ENCODE measurements around the gene PGM5.

Gene PGM5

DNA sequence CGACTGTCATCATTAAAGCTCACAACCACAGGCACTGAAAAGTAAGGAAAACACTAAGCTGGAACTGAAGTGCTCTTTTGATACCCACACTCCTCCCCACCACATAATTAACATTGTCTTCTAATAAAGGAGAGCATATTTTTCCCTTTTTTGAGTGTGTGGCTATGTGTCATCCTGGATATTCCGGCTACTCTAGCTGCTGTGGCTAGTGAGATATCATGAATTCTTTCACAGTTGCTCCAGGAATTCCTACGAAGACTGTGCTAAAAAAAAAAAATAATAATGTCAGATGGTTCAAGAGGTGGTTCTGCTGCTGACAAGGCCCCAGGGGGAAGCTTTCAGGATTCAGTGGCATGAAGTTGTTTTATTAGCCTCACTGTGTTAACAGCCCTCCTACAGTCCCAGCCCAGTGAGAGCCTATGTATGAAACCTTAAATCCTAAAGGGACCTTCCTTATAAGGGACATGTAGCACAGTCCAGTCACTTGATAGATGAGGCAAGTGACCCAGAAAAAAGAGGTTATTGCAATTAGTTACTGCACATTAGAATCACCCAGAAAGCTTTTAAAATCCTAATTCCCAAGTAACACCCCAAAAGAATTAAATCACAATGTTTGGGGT lies 137.7 kb downstream of the PGM5 start:
- TF ChIP-seq, protein P1, sequence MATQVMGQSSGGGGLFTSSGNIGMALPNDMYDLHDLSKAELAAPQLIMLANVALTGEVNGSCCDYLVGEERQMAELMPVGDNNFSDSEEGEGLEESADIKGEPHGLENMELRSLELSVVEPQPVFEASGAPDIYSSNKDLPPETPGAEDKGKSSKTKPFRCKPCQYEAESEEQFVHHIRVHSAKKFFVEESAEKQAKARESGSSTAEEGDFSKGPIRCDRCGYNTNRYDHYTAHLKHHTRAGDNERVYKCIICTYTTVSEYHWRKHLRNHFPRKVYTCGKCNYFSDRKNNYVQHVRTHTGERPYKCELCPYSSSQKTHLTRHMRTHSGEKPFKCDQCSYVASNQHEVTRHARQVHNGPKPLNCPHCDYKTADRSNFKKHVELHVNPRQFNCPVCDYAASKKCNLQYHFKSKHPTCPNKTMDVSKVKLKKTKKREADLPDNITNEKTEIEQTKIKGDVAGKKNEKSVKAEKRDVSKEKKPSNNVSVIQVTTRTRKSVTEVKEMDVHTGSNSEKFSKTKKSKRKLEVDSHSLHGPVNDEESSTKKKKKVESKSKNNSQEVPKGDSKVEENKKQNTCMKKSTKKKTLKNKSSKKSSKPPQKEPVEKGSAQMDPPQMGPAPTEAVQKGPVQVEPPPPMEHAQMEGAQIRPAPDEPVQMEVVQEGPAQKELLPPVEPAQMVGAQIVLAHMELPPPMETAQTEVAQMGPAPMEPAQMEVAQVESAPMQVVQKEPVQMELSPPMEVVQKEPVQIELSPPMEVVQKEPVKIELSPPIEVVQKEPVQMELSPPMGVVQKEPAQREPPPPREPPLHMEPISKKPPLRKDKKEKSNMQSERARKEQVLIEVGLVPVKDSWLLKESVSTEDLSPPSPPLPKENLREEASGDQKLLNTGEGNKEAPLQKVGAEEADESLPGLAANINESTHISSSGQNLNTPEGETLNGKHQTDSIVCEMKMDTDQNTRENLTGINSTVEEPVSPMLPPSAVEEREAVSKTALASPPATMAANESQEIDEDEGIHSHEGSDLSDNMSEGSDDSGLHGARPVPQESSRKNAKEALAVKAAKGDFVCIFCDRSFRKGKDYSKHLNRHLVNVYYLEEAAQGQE (IDR thresholded peaks at IDR 0.05; ENCODE audit: insufficient read depth in 1 of 2, low read depth in 2 of 2, low read length in 2 of 2), result no peak
- TF ChIP-seq FOXP2 (optimal IDR thresholded peaks at IDR 0.05; ENCODE audit: borderline replicate concordance, extremely low read depth, extremely low read length, insufficient read depth) (no peak), POLR2AphosphoS5 (IDR thresholded peaks at IDR 0.05; ENCODE audit: low read depth, low read length) (no peak), TAF1 (IDR thresholded peaks at IDR 0.05; ENCODE audit: borderline replicate concordance, insufficient read depth, low read length) (no peak)

DNA sequence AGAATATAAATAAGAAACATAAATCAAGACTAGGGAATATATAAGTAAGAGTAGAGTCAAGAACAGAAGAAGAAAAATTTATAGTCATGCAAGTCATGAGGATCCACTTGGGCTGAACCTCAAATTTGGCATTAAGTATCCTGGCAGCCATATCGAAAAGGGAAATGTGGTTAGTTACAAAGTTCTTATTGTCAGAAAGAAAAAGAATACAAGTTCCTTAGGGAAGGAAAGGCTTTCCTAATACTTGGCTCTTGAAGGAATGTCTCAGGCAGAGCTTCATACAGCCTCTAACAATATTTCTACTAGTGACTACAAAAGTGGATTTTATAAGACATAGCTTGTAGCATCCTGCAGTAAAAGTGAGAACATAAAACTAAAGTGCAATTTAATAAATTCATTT lies 138.8 kb downstream of the PGM5 start:
- no peak for TF ChIP-seq SIN3A (IDR thresholded peaks at IDR 0.05; ENCODE audit: borderline replicate concordance, insufficient read depth, low read length)
- TF ChIP-seq, protein P1 (IDR thresholded peaks at IDR 0.05; ENCODE audit: insufficient read depth in 1 of 2, low read depth in 2 of 2, low read length in 2 of 2), result no peak
- TF ChIP-seq FOXP2 (optimal IDR thresholded peaks at IDR 0.05; ENCODE audit: borderline replicate concordance, extremely low read depth, extremely low read length, insufficient read depth), result no peak
- no peak for TF ChIP-seq TAF1 (IDR thresholded peaks at IDR 0.05; ENCODE audit: borderline replicate concordance, insufficient read depth, low read length)
- TF ChIP-seq POLR2AphosphoS5 (IDR thresholded peaks at IDR 0.05; ENCODE audit: low read depth, low read length), result no peak

DNA sequence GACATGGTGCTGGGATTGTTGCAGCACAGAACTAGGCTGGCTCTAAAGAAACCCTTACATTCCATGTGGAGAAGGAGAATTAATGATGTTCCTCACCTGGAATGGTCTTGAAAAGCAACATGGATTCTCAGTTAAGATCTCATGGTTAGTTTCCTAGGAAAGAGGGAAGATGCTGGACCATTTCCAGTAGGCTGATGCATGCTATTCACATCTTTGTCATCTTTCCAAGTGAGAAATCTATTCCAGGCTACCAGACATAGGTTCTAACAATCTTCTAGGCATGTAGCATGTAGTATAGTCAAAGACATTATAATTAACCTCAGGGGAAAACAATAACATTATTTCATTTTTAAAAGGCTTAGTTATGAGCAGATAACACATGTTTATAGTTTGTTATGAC lies 139.9 kb downstream of the PGM5 start:
- TF ChIP-seq TAF1 (IDR thresholded peaks at IDR 0.05; ENCODE audit: borderline replicate concordance, insufficient read depth, low read length), result no peak
- no peak for TF ChIP-seq FOXP2 (optimal IDR thresholded peaks at IDR 0.05; ENCODE audit: borderline replicate concordance, extremely low read depth, extremely low read length, insufficient read depth)
- no peak for TF ChIP-seq SIN3A (IDR thresholded peaks at IDR 0.05; ENCODE audit: borderline replicate concordance, insufficient read depth, low read length)
- TF ChIP-seq, protein P1 (IDR thresholded peaks at IDR 0.05; ENCODE audit: insufficient read depth in 1 of 2, low read depth in 2 of 2, low read length in 2 of 2), result no peak
- no peak for TF ChIP-seq POLR2AphosphoS5 (IDR thresholded peaks at IDR 0.05; ENCODE audit: low read depth, low read length)

DNA sequence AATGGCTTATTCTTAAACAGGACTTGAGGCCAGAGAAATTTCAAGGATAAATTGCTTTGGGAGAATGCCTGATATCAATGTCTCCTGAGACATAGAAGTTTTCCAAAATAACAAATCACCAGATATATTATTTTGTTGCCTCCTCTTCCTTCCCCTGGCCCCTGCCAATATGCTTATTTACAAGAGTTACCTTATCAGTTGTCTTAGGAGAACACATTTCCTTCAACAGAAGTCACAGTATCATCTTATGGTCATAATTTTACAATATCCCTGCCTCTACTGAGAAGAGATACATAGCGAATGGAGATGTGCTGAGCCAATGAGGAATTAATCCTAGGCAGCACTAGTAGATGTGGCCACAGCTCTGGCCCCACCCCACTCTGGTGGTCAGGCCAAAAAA lies 141.2 kb downstream of the PGM5 start:
- no peak for TF ChIP-seq POLR2AphosphoS5 (IDR thresholded peaks at IDR 0.05; ENCODE audit: low read depth, low read length)
- TF ChIP-seq SIN3A (IDR thresholded peaks at IDR 0.05; ENCODE audit: borderline replicate concordance, insufficient read depth, low read length), result no peak
- TF ChIP-seq TAF1 (IDR thresholded peaks at IDR 0.05; ENCODE audit: borderline replicate concordance, insufficient read depth, low read length), result no peak
- TF ChIP-seq FOXP2 (optimal IDR thresholded peaks at IDR 0.05; ENCODE audit: borderline replicate concordance, extremely low read depth, extremely low read length, insufficient read depth), result no peak
- TF ChIP-seq, protein P1 (IDR thresholded peaks at IDR 0.05; ENCODE audit: insufficient read depth in 1 of 2, low read depth in 2 of 2, low read length in 2 of 2), result no peak

DNA sequence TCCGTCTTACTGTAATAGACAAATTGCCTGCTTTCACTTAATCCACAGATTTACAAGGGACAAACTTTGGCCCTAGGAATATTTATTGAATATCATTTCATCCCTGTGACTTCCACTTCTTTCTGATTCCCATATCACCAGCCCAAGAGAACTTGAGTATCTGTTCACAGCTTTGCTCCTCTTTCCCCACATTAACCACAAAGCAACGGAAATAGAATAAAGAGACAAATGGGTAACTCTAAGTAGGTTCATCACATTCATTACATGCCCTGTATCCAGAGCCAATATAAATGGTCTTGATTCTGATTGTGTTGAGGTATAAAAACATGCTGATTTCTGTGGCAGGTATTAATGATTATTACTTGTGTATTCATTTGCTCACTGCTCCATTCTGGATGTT lies 142.4 kb downstream of the PGM5 start:
- TF ChIP-seq TAF1 (IDR thresholded peaks at IDR 0.05; ENCODE audit: borderline replicate concordance, insufficient read depth, low read length), result no peak

All from PFSK-1 (cell line).